IPS DF 4.7 (cell line): Measurements from ENCODE around the gene CHAF1A.
A peak's percentile ranks its signal among the peaks of the same experiment; 100 is the strongest.

Experiments used
- DNase-seq: peaks from one replicate; pipeline ENCODE4 v3.0.0-alpha.2; 2013; ENCODE audit warnings: low spot score; ENCODE audit errors: extremely low read depth

CHAF1A gene

DNA sequence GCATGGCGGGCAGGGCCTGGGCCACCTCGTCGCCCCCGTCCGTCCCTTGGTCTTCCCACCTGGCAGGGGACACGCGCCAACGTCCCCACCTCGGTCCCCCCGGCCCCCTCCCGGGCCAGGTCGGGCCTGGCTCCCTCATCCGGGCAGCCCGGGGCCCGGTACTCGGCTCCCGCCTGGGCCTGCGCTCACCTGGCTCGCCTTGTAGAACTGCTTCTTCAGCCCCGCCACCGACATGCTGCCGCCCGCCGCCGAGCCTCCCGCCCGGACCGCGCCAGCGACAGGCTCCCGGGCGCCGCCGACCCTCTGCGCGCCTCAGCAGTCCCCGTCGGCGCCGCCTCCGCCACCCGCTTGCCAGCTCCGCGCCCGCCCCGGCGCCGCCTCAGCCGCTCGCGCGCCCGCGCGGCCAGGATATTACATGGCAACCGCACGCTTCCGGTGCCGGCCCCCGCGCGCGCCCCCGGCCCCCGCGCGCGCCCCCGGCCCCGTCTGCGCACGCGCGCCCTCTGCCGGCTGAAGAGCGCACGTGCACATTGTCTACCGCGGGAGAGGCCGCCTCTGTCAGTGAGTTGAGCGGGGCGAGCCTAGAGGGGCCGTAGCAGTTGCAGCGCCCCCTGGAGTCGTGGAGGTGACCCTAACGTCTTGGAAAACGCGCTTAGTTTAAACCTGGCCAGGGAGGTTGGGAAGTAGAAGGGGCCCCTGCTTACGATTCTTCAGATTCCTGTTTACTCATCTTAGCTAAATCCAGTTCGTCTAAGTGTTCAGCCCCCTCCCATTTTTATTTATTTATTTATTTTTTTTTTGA is 2.1 kb upstream of the CHAF1A start, which contains the start of gene SH3GL1:
Gene SH3GL1 (minus strand): TSS at position 413 of the 802 bp plus-strand sequence. CDS start 179 bp downstream, at position 234.
- peak; percentile 49 for DNase-seq

- DNase-seq = no peak
These were observed 670 bp upstream of the CHAF1A start for GRCh38 chr19:4401769-4402170.

GRCh38 chr19:4403005-4403761 is 743 bp downstream of the CHAF1A start:
- no peak for DNase-seq

DNA sequence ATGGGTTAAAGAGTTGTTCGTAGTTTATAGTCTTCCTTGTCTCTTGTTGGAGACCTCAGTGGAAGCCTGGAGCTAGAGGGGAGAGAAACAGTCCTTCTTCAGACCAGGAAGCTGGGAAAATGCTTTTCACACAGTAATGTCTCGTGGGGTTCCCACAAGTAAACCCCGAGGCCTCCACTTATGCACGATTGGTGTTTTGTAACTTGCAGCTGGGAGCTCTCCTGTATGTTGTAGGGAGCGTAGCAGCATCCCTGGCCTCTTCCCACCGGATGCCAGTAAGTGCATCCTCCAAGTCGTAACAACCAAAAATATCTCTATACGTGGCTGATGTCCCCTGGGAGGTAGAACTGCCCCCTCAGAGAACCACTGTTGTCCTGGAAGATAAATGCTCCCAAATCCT is 3.5 kb downstream of the CHAF1A start:
- DNase-seq = no peak

GRCh38 chr19:4406626-4407025 is 4.2 kb downstream of the CHAF1A start:
- no peak for DNase-seq

DNA sequence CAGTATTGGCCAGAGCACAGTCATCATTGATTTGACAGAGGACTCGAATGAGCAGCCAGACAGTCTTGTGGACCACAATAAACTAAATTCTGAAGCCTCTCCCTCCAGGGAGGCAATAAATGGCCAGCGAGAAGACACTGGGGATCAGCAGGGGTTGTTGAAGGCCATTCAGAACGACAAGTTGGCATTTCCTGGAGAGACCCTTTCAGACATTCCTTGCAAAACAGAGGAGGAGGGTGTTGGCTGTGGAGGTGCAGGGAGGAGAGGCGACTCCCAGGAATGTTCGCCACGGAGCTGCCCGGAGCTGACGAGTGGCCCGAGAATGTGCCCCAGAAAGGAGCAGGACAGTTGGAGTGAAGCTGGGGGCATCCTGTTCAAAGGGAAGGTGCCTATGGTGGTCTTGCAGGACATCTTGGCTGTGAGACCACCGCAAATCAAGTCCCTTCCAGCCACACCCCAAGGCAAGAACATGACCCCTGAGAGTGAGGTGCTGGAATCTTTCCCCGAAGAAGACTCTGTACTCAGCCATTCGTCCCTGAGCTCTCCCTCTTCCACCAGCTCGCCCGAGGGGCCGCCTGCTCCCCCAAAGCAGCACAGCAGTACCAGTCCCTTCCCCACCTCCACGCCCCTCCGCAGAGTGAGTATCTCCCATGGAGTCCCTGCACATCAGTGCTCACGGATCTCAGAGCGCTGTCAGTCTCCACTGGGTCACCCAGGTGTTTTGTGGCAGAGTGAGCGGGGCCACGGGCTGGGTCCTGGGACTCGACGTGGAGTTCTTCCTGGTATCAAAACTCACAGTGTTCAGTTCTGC is 6.9 kb downstream of the CHAF1A start:
- DNase-seq = peak; percentile 98

DNA sequence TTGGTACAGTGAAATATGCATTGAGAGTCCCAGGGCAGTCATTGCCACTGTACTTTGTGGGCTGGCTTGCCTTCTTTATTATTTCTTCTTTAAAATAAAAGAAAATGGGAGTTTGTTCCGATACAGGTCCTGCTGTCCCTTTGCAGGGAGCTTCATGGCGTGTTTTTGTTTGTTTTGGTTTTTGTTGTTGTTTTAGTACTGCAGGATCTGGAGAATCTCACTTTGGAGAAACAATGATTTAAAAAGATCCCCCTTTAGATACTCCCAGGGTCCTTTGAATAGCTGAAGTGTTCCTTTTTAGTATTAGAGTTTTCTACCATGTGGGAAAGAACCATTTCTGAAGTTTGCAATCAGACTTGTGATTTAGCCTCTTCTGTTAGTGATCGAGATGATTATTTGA is 11.1 kb downstream of the CHAF1A start:
- no peak for DNase-seq

- no peak for DNase-seq
These were observed 11.8 kb downstream of the CHAF1A start for GRCh38 chr19:4414144-4414799.

DNA sequence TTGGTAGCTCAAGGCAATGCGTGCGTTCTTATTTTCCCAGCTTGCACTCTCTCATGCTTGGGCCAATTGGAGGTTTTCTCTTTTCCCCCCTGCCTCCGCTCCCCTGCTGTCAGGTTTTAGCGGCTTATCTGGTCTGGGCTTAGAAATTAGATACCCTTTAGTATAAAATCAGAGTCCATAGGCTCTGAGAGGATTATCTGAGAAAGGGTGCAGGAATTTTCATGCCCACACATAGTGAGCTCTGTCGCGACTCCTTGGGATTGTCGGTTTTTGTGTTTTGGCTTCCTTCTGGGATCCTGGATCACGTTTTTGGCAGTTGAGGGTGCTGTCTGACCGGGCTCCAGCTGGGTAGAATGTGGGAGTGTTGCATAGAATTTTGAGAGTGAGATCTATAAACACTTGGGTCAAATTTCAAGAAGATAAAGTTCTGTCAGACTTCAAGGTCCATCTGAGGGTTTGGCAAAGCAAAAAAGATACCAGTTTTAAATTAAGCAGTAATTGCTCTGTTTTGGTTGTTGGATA is 12.4 kb downstream of the CHAF1A start:
- no peak for DNase-seq

GRCh38 chr19:4415352-4415751 is 12.9 kb downstream of the CHAF1A start:
- no peak for DNase-seq

DNA sequence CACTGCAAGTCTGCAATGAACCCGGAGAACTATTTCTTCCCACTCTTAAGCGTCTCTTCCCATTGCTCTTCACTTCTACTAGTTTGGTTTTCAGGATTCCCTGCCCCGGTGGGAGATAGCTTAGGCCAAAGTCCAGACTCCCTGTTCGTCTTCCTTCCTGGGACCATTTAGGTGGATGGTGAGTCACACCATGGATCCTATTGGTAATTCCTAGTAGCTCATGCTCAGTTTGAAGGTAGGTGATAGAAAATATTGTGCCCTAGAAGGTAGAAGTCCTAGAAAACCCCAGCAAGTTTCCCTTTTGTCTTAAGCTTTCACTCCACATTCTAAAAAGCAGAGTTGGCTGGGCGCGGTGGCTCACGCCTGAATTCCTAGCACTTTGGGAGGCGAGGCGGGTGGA is 13.8 kb downstream of the CHAF1A start:
- DNase-seq = no peak

- DNase-seq = no peak
These were observed 21.1 kb downstream of the CHAF1A start for GRCh38 chr19:4423416-4424126.

DNA sequence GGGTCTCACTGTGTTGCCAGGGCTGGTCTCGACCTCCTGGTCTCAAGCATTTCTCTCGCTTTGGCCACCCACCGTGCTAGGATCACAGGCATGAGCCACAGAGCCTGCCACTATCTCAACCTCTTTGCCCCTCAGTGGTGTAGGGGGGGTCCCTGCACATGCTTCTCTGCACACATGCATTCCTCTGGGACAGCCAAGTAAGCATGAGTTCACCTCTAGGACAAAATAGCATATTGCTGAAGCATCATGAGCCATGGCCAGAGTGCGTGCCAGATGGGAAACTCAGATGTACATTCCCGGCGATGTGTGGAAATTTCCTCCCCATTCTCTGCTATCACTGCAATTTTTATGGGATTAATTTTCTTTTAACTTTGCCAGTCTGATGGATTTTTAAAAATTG is 23.1 kb downstream of the CHAF1A start:
- no peak for DNase-seq

- DNase-seq = no peak
These were observed 26.0 kb downstream of the CHAF1A start for GRCh38 chr19:4428326-4428975.

GRCh38 chr19:4429256-4429655 is 26.8 kb downstream of the CHAF1A start:
- DNase-seq = no peak

GRCh38 chr19:4429771-4430171 is 27.3 kb downstream of the CHAF1A start:
- no peak for DNase-seq

GRCh38 chr19:4430760-4431159 is 28.3 kb downstream of the CHAF1A start:
- DNase-seq = no peak

- DNase-seq = no peak
These were observed 28.9 kb downstream of the CHAF1A start for GRCh38 chr19:4431296-4431695.

GRCh38 chr19:4431808-4432674 is 29.6 kb downstream of the CHAF1A start:
- no peak for DNase-seq
